ENCODE data around the gene ARFIP2. TPM values are rescaled to one million over a fixed set of nuclear protein-coding genes. Genes with fewer than 3 reads are reported as not detected.
A peak's percentile ranks its signal among the peaks of the same experiment; 100 is the strongest.

ARFIP2 gene
- total and polyA plus RNA-seq, 4 donors: 16.2 to 42.0 (median 23.8) TPM

DNA sequence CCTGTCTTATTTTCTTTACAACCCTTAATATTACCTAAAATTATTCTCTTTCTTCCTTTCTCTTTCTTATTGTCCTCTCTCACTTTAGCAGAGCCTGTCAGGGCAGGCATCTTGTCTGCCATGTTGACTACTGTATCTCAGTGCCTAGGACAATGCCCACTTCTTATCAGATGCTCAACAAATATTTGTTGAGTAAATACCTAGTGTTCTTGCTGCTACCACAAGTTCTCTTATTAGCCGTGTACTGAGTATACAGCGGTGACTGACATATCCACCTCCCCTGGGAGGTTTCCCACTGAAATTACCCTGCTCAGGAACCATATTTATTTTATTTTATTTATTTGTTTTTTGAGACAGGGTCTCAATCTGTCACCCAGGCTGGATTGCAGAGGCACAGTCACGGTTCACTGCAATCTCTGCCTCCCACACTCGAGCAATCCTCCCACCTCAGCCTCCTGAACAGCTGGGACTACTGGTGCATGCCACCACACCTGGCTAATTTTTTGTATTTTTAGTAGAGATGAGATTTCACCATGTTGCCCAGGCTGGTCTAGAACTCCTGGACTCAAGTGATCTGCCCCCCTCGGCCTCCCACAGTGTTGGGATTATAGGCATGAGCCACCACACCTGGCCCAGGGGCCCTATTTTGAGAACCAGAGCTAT lies 47.0 kb downstream of the ARFIP2 start:
- TF ChIP-seq FOXA2 (IDR thresholded peaks at IDR 0.05) (peak; percentile 18), GABPA (IDR thresholded peaks at IDR 0.05 in 1 of 2, conservative IDR thresholded peaks at IDR 0.05 in 1 of 2) (no peak)
- H3K9ac ChIP-seq (ENCODE audit: low read depth in 1 of 2, low read length in 2 of 2): no peak overlapping the region
- H3K4me1 ChIP-seq (ENCODE audit: control insufficient read depth in 4 of 4, insufficient read depth in 4 of 4, low read length in 3 of 4): peaks cover 0 to 27% (median 13%) of the 10 kb centered on the region in 4 donors
- H3K27me3 ChIP-seq (ENCODE audit: control insufficient read depth in 4 of 4, insufficient read depth in 4 of 4, low read length in 3 of 4): no peaks in the 10 kb centered on the region
- H3K9me3 ChIP-seq (ENCODE audit: control insufficient read depth in 4 of 4, low read length in 3 of 4): no peaks in the 10 kb centered on the region
- no peak for DNase-seq (ENCODE audit: low spot score)
- H3K36me3 ChIP-seq (ENCODE audit: control insufficient read depth in 4 of 4, insufficient read depth in 3 of 4, low read depth in 1 of 4, low read length in 3 of 4): peaks cover 6 to 39% (median 30%) of the 10 kb centered on the region in 4 donors
- H3K4me3 ChIP-seq (ENCODE audit: low read depth in 1 of 3, low read length in 3 of 3): no peak overlapping the region
- 39% methylated on average over 5 of the region's 5 CpGs for WGBS
- H3K27ac ChIP-seq (ENCODE audit: low read depth in 1 of 2, low read length in 2 of 2): no peak overlapping the region

DNA sequence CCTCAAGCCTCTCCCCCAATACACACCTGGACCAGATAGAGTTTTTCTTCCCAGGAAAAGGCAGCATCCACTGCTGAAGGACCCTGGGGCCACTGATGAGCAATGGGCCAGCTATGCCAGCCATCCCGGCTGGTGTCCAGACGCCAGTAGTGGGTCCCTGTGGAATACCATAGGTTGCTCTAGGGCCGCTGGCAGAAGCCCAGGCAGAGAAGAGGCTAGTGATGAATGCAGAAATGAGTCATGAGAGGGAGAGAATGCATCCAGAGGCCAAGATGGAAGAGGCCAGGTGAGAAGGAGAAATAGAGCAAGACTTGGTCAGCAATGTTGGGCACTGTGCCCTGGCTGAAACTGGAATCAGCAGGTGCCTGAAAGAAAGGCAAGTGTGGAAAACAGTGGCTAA lies 49.3 kb downstream of the ARFIP2 start:
- no peak for DNase-seq (ENCODE audit: low spot score)
- Histone ChIP-seq H3K27ac (ENCODE audit: low read depth in 1 of 2, low read length in 2 of 2) (no peak overlapping the region), H3K36me3 (ENCODE audit: control insufficient read depth in 4 of 4, insufficient read depth in 3 of 4, low read depth in 1 of 4, low read length in 3 of 4) (peaks cover 3 to 38% (median 20%) of the 10 kb centered on the region in 4 donors), H3K9me3 (ENCODE audit: control insufficient read depth in 4 of 4, low read length in 3 of 4) (no peaks in the 10 kb centered on the region), H3K27me3 (ENCODE audit: control insufficient read depth in 4 of 4, insufficient read depth in 4 of 4, low read length in 3 of 4) (no peaks in the 10 kb centered on the region), H3K4me1 (ENCODE audit: control insufficient read depth in 4 of 4, insufficient read depth in 4 of 4, low read length in 3 of 4) (peaks cover 0 to 6% (median 5%) of the 10 kb centered on the region in 4 donors), H3K9ac (ENCODE audit: low read depth in 1 of 2, low read length in 2 of 2) (no peak overlapping the region), H3K4me3 (ENCODE audit: low read depth in 1 of 3, low read length in 3 of 3) (no peak overlapping the region)
- WGBS: 95% methylated on average over 3 of the region's 3 CpGs
- TF ChIP-seq JUND (IDR thresholded peaks at IDR 0.05): peak in 1 of 2 donors; percentile 23
- TF ChIP-seq, protein P1, sequence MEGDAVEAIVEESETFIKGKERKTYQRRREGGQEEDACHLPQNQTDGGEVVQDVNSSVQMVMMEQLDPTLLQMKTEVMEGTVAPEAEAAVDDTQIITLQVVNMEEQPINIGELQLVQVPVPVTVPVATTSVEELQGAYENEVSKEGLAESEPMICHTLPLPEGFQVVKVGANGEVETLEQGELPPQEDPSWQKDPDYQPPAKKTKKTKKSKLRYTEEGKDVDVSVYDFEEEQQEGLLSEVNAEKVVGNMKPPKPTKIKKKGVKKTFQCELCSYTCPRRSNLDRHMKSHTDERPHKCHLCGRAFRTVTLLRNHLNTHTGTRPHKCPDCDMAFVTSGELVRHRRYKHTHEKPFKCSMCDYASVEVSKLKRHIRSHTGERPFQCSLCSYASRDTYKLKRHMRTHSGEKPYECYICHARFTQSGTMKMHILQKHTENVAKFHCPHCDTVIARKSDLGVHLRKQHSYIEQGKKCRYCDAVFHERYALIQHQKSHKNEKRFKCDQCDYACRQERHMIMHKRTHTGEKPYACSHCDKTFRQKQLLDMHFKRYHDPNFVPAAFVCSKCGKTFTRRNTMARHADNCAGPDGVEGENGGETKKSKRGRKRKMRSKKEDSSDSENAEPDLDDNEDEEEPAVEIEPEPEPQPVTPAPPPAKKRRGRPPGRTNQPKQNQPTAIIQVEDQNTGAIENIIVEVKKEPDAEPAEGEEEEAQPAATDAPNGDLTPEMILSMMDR (IDR thresholded peaks at IDR 0.05; ENCODE audit: low read depth, low read length, missing input control): no peak

DNA sequence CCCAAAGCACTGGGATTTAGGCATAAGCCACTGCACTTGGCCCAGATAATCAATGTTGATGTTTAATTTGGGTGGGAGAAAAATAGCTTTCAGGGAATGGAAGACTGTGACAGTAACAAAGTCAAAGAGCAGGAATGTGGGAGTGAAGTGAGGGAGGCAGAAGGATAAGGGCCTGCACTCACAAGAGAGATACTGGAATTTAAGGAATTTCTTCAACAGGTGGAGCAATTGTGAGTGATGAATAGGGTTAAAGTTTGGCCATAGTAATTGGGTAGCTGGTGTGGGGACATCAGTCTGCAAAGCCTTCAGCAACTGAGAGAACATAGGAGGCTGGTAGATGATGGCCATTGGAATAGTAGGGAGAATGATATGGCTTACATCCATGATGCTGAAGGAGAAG lies 53.6 kb downstream of the ARFIP2 start:
- H3K36me3 ChIP-seq (ENCODE audit: control insufficient read depth in 4 of 4, insufficient read depth in 3 of 4, low read depth in 1 of 4, low read length in 3 of 4): peaks cover 3 to 26% (median 10%) of the 10 kb centered on the region in 4 donors
- TF ChIP-seq EGR1 (IDR thresholded peaks at IDR 0.05; ENCODE audit: low read depth in 2 of 2) (no peak), HNF4A (conservative IDR thresholded peaks at IDR 0.05) (no peak), TAF1 (conservative IDR thresholded peaks at IDR 0.05) (no peak), YY1 (IDR thresholded peaks at IDR 0.05) (no peak), GABPA (IDR thresholded peaks at IDR 0.05 in 1 of 2, conservative IDR thresholded peaks at IDR 0.05 in 1 of 2) (no peak), HNF4G (IDR thresholded peaks at IDR 0.05) (no peak), JUND (IDR thresholded peaks at IDR 0.05) (no peak), SP1 (IDR thresholded peaks at IDR 0.05) (no peak), RXRA (IDR thresholded peaks at IDR 0.05) (no peak)
- TF ChIP-seq, protein P1 (IDR thresholded peaks at IDR 0.05; ENCODE audit: low read depth, low read length, missing input control): no peak
- TF ChIP-seq, protein P2, sequence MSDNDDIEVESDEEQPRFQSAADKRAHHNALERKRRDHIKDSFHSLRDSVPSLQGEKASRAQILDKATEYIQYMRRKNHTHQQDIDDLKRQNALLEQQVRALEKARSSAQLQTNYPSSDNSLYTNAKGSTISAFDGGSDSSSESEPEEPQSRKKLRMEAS (IDR thresholded peaks at IDR 0.05): no peak
- TF ChIP-seq, protein P3, sequence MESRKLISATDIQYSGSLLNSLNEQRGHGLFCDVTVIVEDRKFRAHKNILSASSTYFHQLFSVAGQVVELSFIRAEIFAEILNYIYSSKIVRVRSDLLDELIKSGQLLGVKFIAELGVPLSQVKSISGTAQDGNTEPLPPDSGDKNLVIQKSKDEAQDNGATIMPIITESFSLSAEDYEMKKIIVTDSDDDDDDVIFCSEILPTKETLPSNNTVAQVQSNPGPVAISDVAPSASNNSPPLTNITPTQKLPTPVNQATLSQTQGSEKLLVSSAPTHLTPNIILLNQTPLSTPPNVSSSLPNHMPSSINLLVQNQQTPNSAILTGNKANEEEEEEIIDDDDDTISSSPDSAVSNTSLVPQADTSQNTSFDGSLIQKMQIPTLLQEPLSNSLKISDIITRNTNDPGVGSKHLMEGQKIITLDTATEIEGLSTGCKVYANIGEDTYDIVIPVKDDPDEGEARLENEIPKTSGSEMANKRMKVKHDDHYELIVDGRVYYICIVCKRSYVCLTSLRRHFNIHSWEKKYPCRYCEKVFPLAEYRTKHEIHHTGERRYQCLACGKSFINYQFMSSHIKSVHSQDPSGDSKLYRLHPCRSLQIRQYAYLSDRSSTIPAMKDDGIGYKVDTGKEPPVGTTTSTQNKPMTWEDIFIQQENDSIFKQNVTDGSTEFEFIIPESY (IDR thresholded peaks at IDR 0.05): no peak
- TF ChIP-seq, protein P4, sequence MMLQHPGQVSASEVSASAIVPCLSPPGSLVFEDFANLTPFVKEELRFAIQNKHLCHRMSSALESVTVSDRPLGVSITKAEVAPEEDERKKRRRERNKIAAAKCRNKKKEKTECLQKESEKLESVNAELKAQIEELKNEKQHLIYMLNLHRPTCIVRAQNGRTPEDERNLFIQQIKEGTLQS (IDR thresholded peaks at IDR 0.05): no peak
- no peaks in the 10 kb centered on the region for H3K27me3 ChIP-seq (ENCODE audit: control insufficient read depth in 4 of 4, insufficient read depth in 4 of 4, low read length in 3 of 4)
- H3K4me3 ChIP-seq (ENCODE audit: low read depth in 1 of 3, low read length in 3 of 3): no peak overlapping the region
- DNase-seq (ENCODE audit: low spot score): no peak
- H3K9ac ChIP-seq (ENCODE audit: low read depth in 1 of 2, low read length in 2 of 2): no peak overlapping the region
- H3K4me1 ChIP-seq (ENCODE audit: control insufficient read depth in 4 of 4, insufficient read depth in 4 of 4, low read length in 3 of 4): no peaks in the 10 kb centered on the region
- no peaks in the 10 kb centered on the region for H3K9me3 ChIP-seq (ENCODE audit: control insufficient read depth in 4 of 4, low read length in 3 of 4)
- no peak overlapping the region for H3K27ac ChIP-seq (ENCODE audit: low read depth in 1 of 2, low read length in 2 of 2)
